Ovary (tissue), 3 donors: ENCODE data around the gene CUL3.

Source experiments
- POLR2A ChIP-seq: fragments of 450-650 bp; IDR thresholded peaks from one replicate; pipeline ENCODE4 v1.6.1; 2017; ENCODE audit warnings: antibody characterized with exemption, mild to moderate bottlenecking, moderate library complexity
- TF ChIP-seq, protein P1 (sequence below), 3 donors: fragments of 450-650 bp in 2 of 3; fragments of 200-600 bp in 1 of 3; IDR thresholded peaks; one replicate each; pipeline versions ENCODE4 v1.5.1 to v1.8.0; 2016 to 2022; ENCODE audit warnings: antibody characterized with exemption in 3 of 3, mild to moderate bottlenecking in 1 of 3
- donor health status: DM: no; HTN: no; CAD: no.

DNA sequence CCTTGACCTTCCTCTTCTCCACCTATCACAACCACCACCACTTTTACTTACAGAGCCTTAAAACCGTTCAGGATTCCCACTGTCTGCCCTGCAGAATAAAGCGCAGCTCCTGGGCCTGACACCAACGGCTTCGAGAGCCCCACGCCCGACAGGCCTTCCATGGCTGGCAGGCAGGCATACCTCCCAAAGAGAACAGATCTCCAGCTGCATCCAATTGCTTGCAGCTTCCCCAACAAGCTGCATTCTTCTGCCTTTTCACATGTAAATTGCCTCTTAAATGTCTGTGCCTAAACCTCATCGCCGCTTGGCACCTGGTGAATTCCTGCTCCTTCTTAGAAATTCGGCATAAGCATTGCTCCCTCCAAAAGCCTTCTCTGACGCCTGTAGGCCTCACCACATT lies 151.7 kb downstream of the CUL3 start:
- no peak for TF ChIP-seq POLR2A
- TF ChIP-seq, protein P1, sequence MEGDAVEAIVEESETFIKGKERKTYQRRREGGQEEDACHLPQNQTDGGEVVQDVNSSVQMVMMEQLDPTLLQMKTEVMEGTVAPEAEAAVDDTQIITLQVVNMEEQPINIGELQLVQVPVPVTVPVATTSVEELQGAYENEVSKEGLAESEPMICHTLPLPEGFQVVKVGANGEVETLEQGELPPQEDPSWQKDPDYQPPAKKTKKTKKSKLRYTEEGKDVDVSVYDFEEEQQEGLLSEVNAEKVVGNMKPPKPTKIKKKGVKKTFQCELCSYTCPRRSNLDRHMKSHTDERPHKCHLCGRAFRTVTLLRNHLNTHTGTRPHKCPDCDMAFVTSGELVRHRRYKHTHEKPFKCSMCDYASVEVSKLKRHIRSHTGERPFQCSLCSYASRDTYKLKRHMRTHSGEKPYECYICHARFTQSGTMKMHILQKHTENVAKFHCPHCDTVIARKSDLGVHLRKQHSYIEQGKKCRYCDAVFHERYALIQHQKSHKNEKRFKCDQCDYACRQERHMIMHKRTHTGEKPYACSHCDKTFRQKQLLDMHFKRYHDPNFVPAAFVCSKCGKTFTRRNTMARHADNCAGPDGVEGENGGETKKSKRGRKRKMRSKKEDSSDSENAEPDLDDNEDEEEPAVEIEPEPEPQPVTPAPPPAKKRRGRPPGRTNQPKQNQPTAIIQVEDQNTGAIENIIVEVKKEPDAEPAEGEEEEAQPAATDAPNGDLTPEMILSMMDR (IDR thresholded peaks at IDR 0.05), result no peak
